NT2/D1 (cell line): ENCODE results near the gene EEFSEC.

Experiments
- SUZ12 ChIP-seq: IDR thresholded peaks from 2 replicates; pipeline ENCODE4 v1.6.1; 2011; ENCODE audit not compliant: insufficient read length, insufficient read depth; ENCODE audit errors: extremely low read depth
- YY1 ChIP-seq: IDR thresholded peaks from 2 replicates; pipeline ENCODE4 v1.6.1; 2011; ENCODE audit not compliant: insufficient read length, insufficient read depth

- TF ChIP-seq YY1: no peak
- TF ChIP-seq SUZ12: no peak
Measured at GRCh38 chr3:128395046-128395445, 241.8 kb downstream of the EEFSEC start.
